ENCODE data around the gene LEMD1. TPM values are rescaled to one million over a fixed set of nuclear protein-coding genes. Genes with fewer than 3 reads are reported as not detected.
A peak's percentile ranks its signal among the peaks of the same experiment; 100 is the strongest.

LEMD1 gene
- total and polyA plus RNA-seq, 4 donors = 0.72 to 1.5 (median 1.1) TPM

- Histone ChIP-seq H3K9me3 (ENCODE audit: control insufficient read depth in 4 of 4, insufficient read depth in 3 of 4, low read length in 3 of 4) (no peaks in the 10 kb centered on the region), H3K4me3 (no peak overlapping the region), H3K27ac (ENCODE audit: low read depth in 1 of 2, low read length in 1 of 2) (peak overlapping the region in 1 of 2 donors; percentile 28), H3K36me3 (ENCODE audit: control insufficient read depth in 4 of 4, insufficient read depth in 4 of 4, low read length in 4 of 4) (no peaks in the 10 kb centered on the region), H3K9ac (ENCODE audit: insufficient read depth in 1 of 2, low read length in 2 of 2) (no peak overlapping the region), H3K4me1 (ENCODE audit: control insufficient read depth in 5 of 5, insufficient read depth in 5 of 5, low read length in 5 of 5) (no peaks in the 10 kb centered on the region), H3K27me3 (ENCODE audit: control insufficient read depth in 3 of 3, insufficient read depth in 3 of 3, low read length in 2 of 3) (no peaks in the 10 kb centered on the region)
- WGBS, 2 donors = 74 to 88% methylated on average over 6 of the region's 6 CpGs
- ATAC-seq (ENCODE audit: insufficient read depth, low FRiP score) (no peak), DNase-seq (no peak)
- no peak for TF ChIP-seq CTCF (IDR thresholded peaks at IDR 0.05; ENCODE audit: control extremely low read depth, extremely low read depth)
These were observed 40.6 kb downstream of the LEMD1 start for GRCh38 chr1:205381305-205381704.

GRCh38 chr1:205380882-205381281, 41.0 kb downstream of the LEMD1 start:
- H3K4me3 ChIP-seq = no peak overlapping the region
- no peaks in the 10 kb centered on the region for H3K27me3 ChIP-seq (ENCODE audit: control insufficient read depth in 3 of 3, insufficient read depth in 3 of 3, low read length in 2 of 3)
- WGBS, 2 donors = 42 to 56% methylated on average over 2 of the region's 2 CpGs
- ATAC-seq (ENCODE audit: insufficient read depth, low FRiP score) (no peak), DNase-seq (no peak)
- no peaks in the 10 kb centered on the region for H3K9me3 ChIP-seq (ENCODE audit: control insufficient read depth in 4 of 4, insufficient read depth in 3 of 4, low read length in 3 of 4)
- H3K9ac ChIP-seq (ENCODE audit: insufficient read depth in 1 of 2, low read length in 2 of 2) = no peak overlapping the region
- H3K27ac ChIP-seq (ENCODE audit: low read depth in 1 of 2, low read length in 1 of 2) = no peak overlapping the region
- no peak for TF ChIP-seq CTCF (IDR thresholded peaks at IDR 0.05; ENCODE audit: control extremely low read depth, extremely low read depth)
- no peaks in the 10 kb centered on the region for H3K36me3 ChIP-seq (ENCODE audit: control insufficient read depth in 4 of 4, insufficient read depth in 4 of 4, low read length in 4 of 4)
- peaks cover 0 to 3% (median 2%) of the 10 kb centered on the region in 5 donors for H3K4me1 ChIP-seq (ENCODE audit: control insufficient read depth in 5 of 5, insufficient read depth in 5 of 5, low read length in 5 of 5)

- Histone ChIP-seq H3K4me3 (no peak overlapping the region), H3K27me3 (ENCODE audit: control insufficient read depth in 3 of 3, insufficient read depth in 3 of 3, low read length in 2 of 3) (no peaks in the 10 kb centered on the region), H3K4me1 (ENCODE audit: control insufficient read depth in 5 of 5, insufficient read depth in 5 of 5, low read length in 5 of 5) (peaks cover 0 to 18% (median 10%) of the 10 kb centered on the region in 5 donors), H3K9ac (ENCODE audit: insufficient read depth in 1 of 2, low read length in 2 of 2) (no peak overlapping the region), H3K36me3 (ENCODE audit: control insufficient read depth in 4 of 4, insufficient read depth in 4 of 4, low read length in 4 of 4) (no peaks in the 10 kb centered on the region), H3K27ac (ENCODE audit: low read depth in 1 of 2, low read length in 1 of 2) (no peak overlapping the region), H3K9me3 (ENCODE audit: control insufficient read depth in 4 of 4, insufficient read depth in 3 of 4, low read length in 3 of 4) (no peaks in the 10 kb centered on the region)
- 73 to 80% methylated on average over 8 of the region's 8 CpGs for WGBS, 2 donors
- TF ChIP-seq CTCF (IDR thresholded peaks at IDR 0.05; ENCODE audit: control extremely low read depth, extremely low read depth) = no peak
- DNase-seq (no peak), ATAC-seq (ENCODE audit: insufficient read depth, low FRiP score) (no peak)
These were observed 42.8 kb downstream of the LEMD1 start for GRCh38 chr1:205379056-205379455.

GRCh38 chr1:205377355-205377754, 44.5 kb downstream of the LEMD1 start:
- H3K9me3 ChIP-seq (ENCODE audit: control insufficient read depth in 4 of 4, insufficient read depth in 3 of 4, low read length in 3 of 4) = no peaks in the 10 kb centered on the region
- TF ChIP-seq CTCF (IDR thresholded peaks at IDR 0.05; ENCODE audit: control extremely low read depth, extremely low read depth) = no peak
- 88 to 91% methylated on average over 3 of the region's 3 CpGs for WGBS, 2 donors
- DNase-seq (no peak), ATAC-seq (ENCODE audit: insufficient read depth, low FRiP score) (no peak)
- H3K27ac ChIP-seq (ENCODE audit: low read depth in 1 of 2, low read length in 1 of 2) = no peak overlapping the region
- no peaks in the 10 kb centered on the region for H3K27me3 ChIP-seq (ENCODE audit: control insufficient read depth in 3 of 3, insufficient read depth in 3 of 3, low read length in 2 of 3)
- H3K9ac ChIP-seq (ENCODE audit: insufficient read depth in 1 of 2, low read length in 2 of 2) = no peak overlapping the region
- H3K36me3 ChIP-seq (ENCODE audit: control insufficient read depth in 4 of 4, insufficient read depth in 4 of 4, low read length in 4 of 4) = no peaks in the 10 kb centered on the region
- H3K4me1 ChIP-seq (ENCODE audit: control insufficient read depth in 5 of 5, insufficient read depth in 5 of 5, low read length in 5 of 5) = peaks cover 0 to 35% (median 18%) of the 10 kb centered on the region in 5 donors
- H3K4me3 ChIP-seq = no peak overlapping the region
